ENCODE data around the gene MYO7A. TPM values are rescaled to one million over a fixed set of nuclear protein-coding genes. Genes with fewer than 3 reads are reported as not detected.

MYO7A gene
- total RNA-seq, 1 experiment from 2014 or later: 0.26 TPM

DNA sequence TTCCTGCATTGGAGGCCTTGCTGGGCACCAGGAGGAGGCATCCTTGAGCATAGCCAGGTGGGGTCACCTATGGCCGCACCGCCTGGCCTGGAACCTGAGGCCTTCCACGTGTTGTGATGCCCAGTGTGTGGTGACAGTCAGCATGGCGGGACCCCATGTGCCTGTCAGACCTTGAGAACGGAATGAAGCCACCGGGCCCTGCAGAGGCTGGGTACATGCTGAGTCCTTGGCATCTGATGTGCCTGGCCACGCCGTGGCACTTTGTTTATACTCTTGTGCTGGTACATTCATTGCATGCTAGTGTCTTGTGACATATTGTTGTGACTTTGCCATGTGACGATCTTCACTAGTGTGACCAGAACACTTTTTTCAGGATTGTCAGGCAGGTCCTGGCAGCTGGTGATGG is 8.5 kb upstream of the MYO7A start:
- Mint-ChIP-seq H3K27me3 (ENCODE audit: insufficient read depth, unreplicated experiment) (no peaks in the 10 kb centered on the region), H3K9me3 (ENCODE audit: unreplicated experiment) (no peaks in the 10 kb centered on the region), H3K27ac (ENCODE audit: low read depth, unreplicated experiment) (no peak overlapping the region), H3K4me1 (ENCODE audit: insufficient read depth, unreplicated experiment) (no peaks in the 10 kb centered on the region), H3K36me3 (ENCODE audit: insufficient read depth, unreplicated experiment) (peaks cover 6% of the 10 kb centered on the region), H3K4me3 (ENCODE audit: unreplicated experiment) (no peak overlapping the region)
- BruUV-seq (replicated peaks): no TSS peak
- intact Hi-C loops (cut with micrococcal nuclease): no loop called here
- POLR2A ChIA-PET: no interaction called here
- TF ChIP-seq, protein P1, sequence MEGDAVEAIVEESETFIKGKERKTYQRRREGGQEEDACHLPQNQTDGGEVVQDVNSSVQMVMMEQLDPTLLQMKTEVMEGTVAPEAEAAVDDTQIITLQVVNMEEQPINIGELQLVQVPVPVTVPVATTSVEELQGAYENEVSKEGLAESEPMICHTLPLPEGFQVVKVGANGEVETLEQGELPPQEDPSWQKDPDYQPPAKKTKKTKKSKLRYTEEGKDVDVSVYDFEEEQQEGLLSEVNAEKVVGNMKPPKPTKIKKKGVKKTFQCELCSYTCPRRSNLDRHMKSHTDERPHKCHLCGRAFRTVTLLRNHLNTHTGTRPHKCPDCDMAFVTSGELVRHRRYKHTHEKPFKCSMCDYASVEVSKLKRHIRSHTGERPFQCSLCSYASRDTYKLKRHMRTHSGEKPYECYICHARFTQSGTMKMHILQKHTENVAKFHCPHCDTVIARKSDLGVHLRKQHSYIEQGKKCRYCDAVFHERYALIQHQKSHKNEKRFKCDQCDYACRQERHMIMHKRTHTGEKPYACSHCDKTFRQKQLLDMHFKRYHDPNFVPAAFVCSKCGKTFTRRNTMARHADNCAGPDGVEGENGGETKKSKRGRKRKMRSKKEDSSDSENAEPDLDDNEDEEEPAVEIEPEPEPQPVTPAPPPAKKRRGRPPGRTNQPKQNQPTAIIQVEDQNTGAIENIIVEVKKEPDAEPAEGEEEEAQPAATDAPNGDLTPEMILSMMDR (IDR thresholded peaks at IDR 0.05; ENCODE audit: unreplicated experiment): no peak
- no peak for DNase-seq (ENCODE audit: unreplicated experiment)
- CTCF ChIA-PET: interaction anchor here (0.6 to 1.4 kb wide), 3 partner anchors 10 to 70 kb away, joined by 3 read pairs; no protein-coding TSS in a partner anchor

DNA sequence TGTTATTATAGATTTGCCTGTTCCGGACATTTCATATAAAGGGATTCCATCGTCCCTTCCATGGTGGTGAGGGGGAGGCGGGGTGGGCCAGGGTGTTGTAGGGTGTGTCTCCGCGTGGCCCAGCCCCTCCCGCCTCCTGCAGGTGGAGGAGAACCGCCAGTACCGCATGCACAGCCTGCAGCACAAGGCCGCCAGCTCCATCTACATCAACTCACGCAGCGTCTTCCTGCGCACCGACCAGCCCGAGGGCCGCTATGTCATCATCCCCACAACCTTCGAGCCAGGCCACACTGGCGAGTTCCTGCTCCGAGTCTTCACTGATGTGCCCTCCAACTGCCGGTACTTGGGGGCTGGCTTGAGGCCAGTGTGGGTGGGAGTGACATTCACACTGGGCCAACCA is 7.5 kb upstream of the MYO7A start:
- TF ChIP-seq, protein P1 (IDR thresholded peaks at IDR 0.05; ENCODE audit: unreplicated experiment): no peak
- H3K36me3 Mint-ChIP-seq (ENCODE audit: insufficient read depth, unreplicated experiment): peaks cover 2% of the 10 kb centered on the region
- CTCF ChIA-PET: interaction anchor here (0.7 kb wide), 1 partner anchor 16 kb away, joined by 3 read pairs; no protein-coding TSS in a partner anchor
- intact Hi-C loops (cut with micrococcal nuclease): no loop called here
- H3K27me3 Mint-ChIP-seq (ENCODE audit: insufficient read depth, unreplicated experiment): no peaks in the 10 kb centered on the region
- no TSS peak for BruUV-seq (replicated peaks)
- H3K9me3 Mint-ChIP-seq (ENCODE audit: unreplicated experiment): no peaks in the 10 kb centered on the region
- POLR2A ChIA-PET: interaction anchor here (0.7 kb wide), 1 partner anchor 1989 kb away, joined by 3 read pairs; no protein-coding TSS in a partner anchor
- H3K4me3 Mint-ChIP-seq (ENCODE audit: unreplicated experiment): no peak overlapping the region
- H3K4me1 Mint-ChIP-seq (ENCODE audit: insufficient read depth, unreplicated experiment): no peaks in the 10 kb centered on the region
- no peak for DNase-seq (ENCODE audit: unreplicated experiment)
- H3K27ac Mint-ChIP-seq (ENCODE audit: low read depth, unreplicated experiment): no peak overlapping the region

DNA sequence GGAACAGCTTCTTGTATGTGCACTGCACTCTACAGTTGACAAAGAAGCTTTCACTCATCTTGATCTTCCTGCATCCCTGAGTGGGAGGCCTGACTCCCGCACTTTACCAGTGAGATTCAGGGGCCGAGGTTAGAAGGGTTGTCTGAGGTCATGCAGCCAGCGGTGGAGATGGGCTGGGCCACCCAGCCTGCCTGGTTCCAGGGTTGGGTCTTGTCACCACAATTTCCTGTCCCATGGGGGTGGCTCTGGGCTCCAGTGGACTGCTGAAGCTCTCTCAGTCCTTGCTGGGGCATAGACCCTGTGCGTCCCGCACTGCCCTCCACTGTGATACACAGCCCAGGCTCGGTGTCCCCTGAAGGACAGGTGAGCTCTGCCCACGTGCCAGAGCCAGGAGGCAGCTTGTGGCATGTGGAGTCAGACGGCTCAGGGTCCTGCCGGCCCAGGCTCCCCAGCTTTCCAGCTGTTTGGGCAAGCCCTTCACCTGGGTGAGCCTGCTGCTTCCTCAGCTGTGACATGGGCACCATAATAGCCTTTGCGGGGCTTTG is 6.9 kb upstream of the MYO7A start:
- intact Hi-C loops (cut with micrococcal nuclease): no loop called here
- Mint-ChIP-seq H3K9me3 (ENCODE audit: unreplicated experiment) (no peaks in the 10 kb centered on the region), H3K27me3 (ENCODE audit: insufficient read depth, unreplicated experiment) (no peaks in the 10 kb centered on the region), H3K36me3 (ENCODE audit: insufficient read depth, unreplicated experiment) (no peaks in the 10 kb centered on the region), H3K4me1 (ENCODE audit: insufficient read depth, unreplicated experiment) (no peaks in the 10 kb centered on the region), H3K27ac (ENCODE audit: low read depth, unreplicated experiment) (no peak overlapping the region), H3K4me3 (ENCODE audit: unreplicated experiment) (no peak overlapping the region)
- TF ChIP-seq, protein P1 (IDR thresholded peaks at IDR 0.05; ENCODE audit: unreplicated experiment): no peak
- POLR2A ChIA-PET: no interaction called here
- BruUV-seq (replicated peaks): no TSS peak
- CTCF ChIA-PET: interaction anchor here (0.6 to 1.4 kb wide), 2 partner anchors 169 to 498 kb away, joined by 3 read pairs; no protein-coding TSS in a partner anchor
- DNase-seq (ENCODE audit: unreplicated experiment): no peak

GRCh38 chr11:77121876-77122575 is 6.0 kb upstream of the MYO7A start:
- BruUV-seq (replicated peaks): no TSS peak

More at GRCh38 chr11:77121876-77122575, 6.0 kb upstream of the MYO7A start:
- Mint-ChIP-seq H3K4me1 (ENCODE audit: insufficient read depth, unreplicated experiment) (no peaks in the 10 kb centered on the region), H3K4me3 (ENCODE audit: unreplicated experiment) (no peak overlapping the region), H3K36me3 (ENCODE audit: insufficient read depth, unreplicated experiment) (no peaks in the 10 kb centered on the region), H3K9me3 (ENCODE audit: unreplicated experiment) (no peaks in the 10 kb centered on the region), H3K27me3 (ENCODE audit: insufficient read depth, unreplicated experiment) (no peaks in the 10 kb centered on the region), H3K27ac (ENCODE audit: low read depth, unreplicated experiment) (no peak overlapping the region)
- intact Hi-C loops (cut with micrococcal nuclease): no loop called here
- DNase-seq (ENCODE audit: unreplicated experiment): no peak
- POLR2A ChIA-PET: interaction anchor here (0.6 kb wide), 1 partner anchor 27 kb away, joined by 3 read pairs; no protein-coding TSS in a partner anchor
- TF ChIP-seq, protein P1 (IDR thresholded peaks at IDR 0.05; ENCODE audit: unreplicated experiment): no peak
- CTCF ChIA-PET: interaction anchor here (0.6 to 2.0 kb wide), 5 partner anchors 16 to 510 kb away, joined by 3 to 7 read pairs (median 3); no protein-coding TSS in a partner anchor

All from MCF 10A (cell line).